Activated CD4-positive, alpha-beta memory T cell treated with anti-CD3 and anti-CD28 coated beads for 36 hours (primary cell): Measurements from ENCODE around the gene C16orf74. TPM values are rescaled to one million over a fixed set of nuclear protein-coding genes. Genes with fewer than 3 reads are reported as not detected.

Experiments
- CTCF ChIA-PET: fragments of 350-600 bp; sonication (Branson Sonifier 250); formaldehyde crosslinking; loops from one replicate; lab custom pipeline; 2021; ENCODE audit warnings: antibody characterized with exemption, inconsistent platforms; lab: Charles Lee
- POLR2A ChIA-PET: fragments of 350-600 bp; sonication (Branson Sonifier 250); formaldehyde crosslinking; loops from one replicate; lab custom pipeline; 2021; ENCODE audit warnings: antibody characterized with exemption; lab: Charles Lee
- DNase-seq: peaks from one replicate; pipeline ENCODE4 v3.0.0-alpha.2; 2020
- H3K27ac Mint-ChIP-seq: one replicate; pipeline ENCODE4 v1.8.0; 2021; ENCODE audit warnings: mixed read lengths
- H3K27me3 Mint-ChIP-seq: one replicate; pipeline ENCODE4 v1.8.0; 2021; ENCODE audit warnings: mixed read lengths
- H3K36me3 Mint-ChIP-seq: one replicate; pipeline ENCODE4 v1.8.0; 2021; ENCODE audit warnings: mixed read lengths
- H3K4me1 Mint-ChIP-seq: one replicate; pipeline ENCODE4 v1.8.0; 2021; ENCODE audit warnings: low read depth, mixed read lengths
- H3K4me3 Mint-ChIP-seq: one replicate; pipeline ENCODE4 v1.8.0; 2021; ENCODE audit warnings: mild to moderate bottlenecking, mixed read lengths
- H3K9me3 Mint-ChIP-seq: one replicate; pipeline ENCODE4 v1.8.0; 2021; ENCODE audit warnings: mixed read lengths
- intact Hi-C: fragments of 100-400 bp; cut with micrococcal nuclease; formaldehyde crosslinking; loops from one replicate; pipeline ENCODE4 v1.15.1; 2023
- total RNA-seq, 2 experiments: library from RNA; stranded (reverse); gene quantifications; one replicate each; pipeline ENCODE4 v1.2.3, GENCODE V29; 2021

C16orf74 gene
- total RNA-seq, 2 experiments from 2014 or later, result not detected

DNA sequence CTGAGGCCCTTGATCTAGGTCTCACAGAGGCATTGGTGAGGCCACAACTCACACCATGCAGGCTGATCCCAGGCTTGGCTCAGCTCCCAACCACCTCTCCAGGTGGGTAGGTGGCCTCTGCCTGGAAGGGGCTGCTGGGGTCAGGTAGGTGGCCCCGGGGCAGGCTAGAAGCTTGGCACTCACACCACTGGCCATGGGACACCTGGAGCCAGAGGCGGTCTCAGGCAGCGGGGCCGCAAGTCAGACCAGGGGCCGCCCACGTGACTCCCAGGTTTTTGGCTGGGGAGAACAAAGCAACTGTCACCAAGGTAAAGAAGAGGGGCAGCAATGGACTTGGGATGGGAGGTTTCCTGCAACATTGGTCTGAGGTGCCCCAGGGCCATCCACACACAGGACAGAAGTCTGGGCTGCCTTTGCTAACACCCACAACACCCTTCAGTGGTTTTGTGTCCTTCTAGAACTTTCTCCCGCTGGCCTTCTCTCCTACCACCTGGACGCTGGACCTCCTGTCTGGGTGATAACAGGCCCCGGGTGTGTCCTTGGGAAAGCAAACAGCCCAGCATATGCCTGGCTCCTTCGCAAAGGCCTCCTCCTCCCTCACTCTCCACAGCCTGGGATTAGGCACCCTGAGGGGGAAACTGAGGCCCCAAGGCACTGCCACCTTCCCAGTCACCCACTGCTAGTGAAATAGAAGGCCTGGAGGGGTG lies 16.4 kb downstream of the C16orf74 start:
- intact Hi-C loops, result no loop called here

GRCh38 chr16:85733839-85734170 lies 17.1 kb downstream of the C16orf74 start:
- no peak for DNase-seq
- no peak overlapping the region for H3K27ac Mint-ChIP-seq
- no peaks in the 10 kb centered on the region for H3K27me3 Mint-ChIP-seq
- H3K36me3 Mint-ChIP-seq, result no peaks in the 10 kb centered on the region
- intact Hi-C loops, result no loop called here
- CTCF ChIA-PET, result no interaction called here
- H3K4me3 Mint-ChIP-seq, result no peak overlapping the region
- peaks cover 15% of the 10 kb centered on the region for H3K4me1 Mint-ChIP-seq
- POLR2A ChIA-PET, result no interaction called here
- H3K9me3 Mint-ChIP-seq, result no peaks in the 10 kb centered on the region

More for the DNA sequence above, 16.4 kb downstream of the C16orf74 start:
- Mint-ChIP-seq H3K9me3 (no peaks in the 10 kb centered on the region), H3K36me3 (no peaks in the 10 kb centered on the region), H3K4me3 (no peak overlapping the region), H3K4me1 (peaks cover 15% of the 10 kb centered on the region), H3K27me3 (no peaks in the 10 kb centered on the region), H3K27ac (no peak overlapping the region)
- no peak for DNase-seq
- POLR2A ChIA-PET, result no interaction called here
- CTCF ChIA-PET, result no interaction called here

GRCh38 chr16:85733155-85733838 lies 17.6 kb downstream of the C16orf74 start:
- Mint-ChIP-seq H3K27ac (no peak overlapping the region), H3K36me3 (no peaks in the 10 kb centered on the region), H3K4me3 (no peak overlapping the region), H3K4me1 (peaks cover 15% of the 10 kb centered on the region), H3K27me3 (no peaks in the 10 kb centered on the region), H3K9me3 (no peaks in the 10 kb centered on the region)
- intact Hi-C loops, result no loop called here
- POLR2A ChIA-PET, result no interaction called here
- CTCF ChIA-PET, result no interaction called here
- DNase-seq, result no peak

DNA sequence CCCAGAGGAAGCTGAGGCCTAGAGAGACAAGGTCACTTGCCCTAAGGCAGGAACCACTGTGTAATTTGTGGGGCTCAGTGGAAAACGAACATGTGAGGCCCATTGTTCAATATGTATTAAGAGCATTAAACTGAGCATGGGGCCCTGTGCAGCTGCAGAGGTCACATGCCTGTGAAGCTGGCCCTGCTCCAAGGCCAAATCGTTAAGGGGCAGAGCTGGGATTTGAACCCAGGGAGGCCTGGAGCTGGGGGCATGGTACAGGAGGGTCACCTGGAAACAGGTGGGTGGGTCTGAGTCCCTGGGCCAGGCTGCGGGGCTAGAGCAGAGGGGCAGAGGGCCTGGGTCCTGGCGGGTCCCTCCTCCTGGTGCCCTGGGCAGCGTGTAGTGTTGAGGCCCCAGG lies 19.7 kb downstream of the C16orf74 start:
- POLR2A ChIA-PET, result no interaction called here
- no peak for DNase-seq
- Mint-ChIP-seq H3K4me1 (peaks cover 13% of the 10 kb centered on the region), H3K9me3 (no peaks in the 10 kb centered on the region), H3K36me3 (no peaks in the 10 kb centered on the region), H3K4me3 (no peak overlapping the region), H3K27ac (no peak overlapping the region), H3K27me3 (no peaks in the 10 kb centered on the region)
- intact Hi-C loops, result no loop called here
- CTCF ChIA-PET, result interaction anchor here (0.9 kb wide), 1 partner anchor 115 kb away, joined by 3 read pairs; no protein-coding TSS in a partner anchor

DNA sequence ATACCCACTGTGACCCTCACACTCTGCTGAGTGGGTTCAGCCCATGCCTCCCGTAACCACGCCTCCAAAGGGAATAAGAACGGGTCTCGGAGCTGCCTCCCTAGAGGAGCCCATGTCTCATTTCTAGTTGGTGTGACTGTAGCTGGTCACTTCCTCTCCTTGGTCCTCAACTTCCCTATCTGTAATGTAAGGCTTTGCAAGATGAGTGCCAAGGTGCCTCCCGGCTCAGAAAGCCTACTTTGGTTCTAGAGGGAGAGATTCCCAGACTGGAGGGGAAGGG lies 20.8 kb downstream of the C16orf74 start:
- DNase-seq, result no peak
- H3K27ac Mint-ChIP-seq, result no peak overlapping the region
- intact Hi-C loops, result no loop called here
- H3K4me1 Mint-ChIP-seq, result peaks cover 3% of the 10 kb centered on the region
- H3K4me3 Mint-ChIP-seq, result no peak overlapping the region
- H3K36me3 Mint-ChIP-seq, result no peaks in the 10 kb centered on the region
- H3K27me3 Mint-ChIP-seq, result no peaks in the 10 kb centered on the region
- CTCF ChIA-PET, result no interaction called here
- POLR2A ChIA-PET, result no interaction called here
- no peaks in the 10 kb centered on the region for H3K9me3 Mint-ChIP-seq

DNA sequence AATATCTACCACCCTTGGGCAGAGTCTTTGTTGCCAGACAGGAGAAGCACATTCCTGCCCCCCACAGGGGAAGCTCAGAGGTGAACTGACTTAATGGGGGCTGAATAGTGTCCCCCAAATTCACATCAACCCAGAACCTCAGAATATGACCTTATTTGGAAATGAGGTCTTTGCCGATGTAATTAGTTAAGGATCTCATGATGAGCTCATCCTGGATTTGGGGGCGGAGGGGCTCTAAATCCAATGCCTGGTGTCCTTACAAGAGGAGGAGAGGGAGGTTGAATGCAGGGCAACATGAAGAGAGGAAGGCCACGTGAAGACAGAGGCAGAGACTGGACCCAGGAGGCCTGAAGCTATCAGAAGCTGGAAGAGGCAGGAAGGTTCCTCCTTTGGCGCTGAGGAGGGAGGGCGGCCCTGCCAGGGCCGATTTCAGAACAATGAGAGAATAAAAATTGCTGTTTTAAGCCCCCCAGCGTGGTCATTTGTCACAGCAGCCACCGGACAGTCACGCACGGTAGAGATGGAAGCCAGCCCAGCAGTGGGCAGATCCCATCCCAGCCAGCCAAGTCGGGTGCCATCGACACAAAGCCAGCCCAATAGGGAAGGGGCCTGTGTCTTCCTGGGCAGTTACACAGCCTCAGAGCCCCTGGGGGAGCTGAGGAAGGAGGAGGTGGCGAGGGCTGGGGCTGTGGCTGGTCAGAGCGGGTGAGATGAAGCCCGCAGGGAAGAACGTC lies 21.3 kb downstream of the C16orf74 start:
- DNase-seq, result no peak
- H3K36me3 Mint-ChIP-seq, result no peaks in the 10 kb centered on the region
- no peak overlapping the region for H3K4me3 Mint-ChIP-seq
- CTCF ChIA-PET, result interaction anchor here (0.8 kb wide), 1 partner anchor 12 kb away, joined by 3 read pairs; no protein-coding TSS in a partner anchor
- no peaks in the 10 kb centered on the region for H3K9me3 Mint-ChIP-seq
- POLR2A ChIA-PET, result no interaction called here
- intact Hi-C loops, result no loop called here
- H3K27ac Mint-ChIP-seq, result no peak overlapping the region
- H3K4me1 Mint-ChIP-seq, result no peaks in the 10 kb centered on the region
- H3K27me3 Mint-ChIP-seq, result no peaks in the 10 kb centered on the region

- Mint-ChIP-seq H3K27ac (no peak overlapping the region), H3K4me3 (no peak overlapping the region), H3K27me3 (no peaks in the 10 kb centered on the region), H3K36me3 (no peaks in the 10 kb centered on the region), H3K4me1 (no peaks in the 10 kb centered on the region), H3K9me3 (no peaks in the 10 kb centered on the region)
- POLR2A ChIA-PET, result no interaction called here
- CTCF ChIA-PET, result no interaction called here
- intact Hi-C loops, result no loop called here
- no peak for DNase-seq
These were observed 22.0 kb downstream of the C16orf74 start for GRCh38 chr16:85728879-85729278.

GRCh38 chr16:85724936-85725335 lies 26.0 kb downstream of the C16orf74 start:
- no peaks in the 10 kb centered on the region for H3K9me3 Mint-ChIP-seq
- H3K27ac Mint-ChIP-seq, result no peak overlapping the region
- H3K4me3 Mint-ChIP-seq, result no peak overlapping the region
- H3K36me3 Mint-ChIP-seq, result no peaks in the 10 kb centered on the region
- POLR2A ChIA-PET, result no interaction called here
- H3K4me1 Mint-ChIP-seq, result no peaks in the 10 kb centered on the region
- no peak for DNase-seq
- CTCF ChIA-PET, result no interaction called here
- intact Hi-C loops, result no loop called here
- H3K27me3 Mint-ChIP-seq, result no peaks in the 10 kb centered on the region

DNA sequence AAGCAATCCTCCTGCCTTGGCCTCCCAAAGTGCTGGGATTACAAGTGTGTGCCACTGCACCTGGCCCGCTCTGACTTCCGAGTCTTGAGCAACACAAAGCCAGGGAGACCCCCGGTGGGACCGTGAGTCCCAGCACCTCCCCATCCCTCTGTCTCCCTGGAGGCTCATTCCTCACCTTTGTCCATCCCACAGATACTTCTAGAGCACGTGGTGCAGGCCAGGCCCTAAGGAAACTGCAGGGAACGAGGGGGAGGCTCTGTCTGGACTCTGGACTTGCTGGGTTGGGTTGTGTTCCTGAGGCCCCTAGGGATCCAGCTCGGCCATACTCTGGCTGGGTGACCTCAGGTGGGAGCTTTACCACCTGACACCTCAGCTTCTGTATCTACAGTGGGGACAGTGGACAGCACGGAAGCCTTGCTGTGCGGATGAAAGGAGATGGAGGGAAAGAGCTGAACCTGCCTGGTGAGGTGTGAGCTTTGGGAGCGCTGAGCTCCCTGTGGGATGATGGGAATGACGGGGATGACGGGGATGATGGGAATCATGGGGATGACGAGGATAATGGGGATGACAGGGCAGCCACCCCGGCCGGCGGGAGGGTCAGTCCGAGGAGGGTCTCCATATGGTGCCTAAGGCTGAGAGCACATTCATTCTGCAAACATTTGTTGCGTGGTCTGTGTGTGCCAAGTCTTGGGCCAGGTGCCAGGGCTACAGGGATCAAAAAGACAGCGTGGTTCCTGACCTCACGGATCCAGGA lies 26.6 kb downstream of the C16orf74 start:
- CTCF ChIA-PET, result no interaction called here
- no peak for DNase-seq
- POLR2A ChIA-PET, result no interaction called here

DNA sequence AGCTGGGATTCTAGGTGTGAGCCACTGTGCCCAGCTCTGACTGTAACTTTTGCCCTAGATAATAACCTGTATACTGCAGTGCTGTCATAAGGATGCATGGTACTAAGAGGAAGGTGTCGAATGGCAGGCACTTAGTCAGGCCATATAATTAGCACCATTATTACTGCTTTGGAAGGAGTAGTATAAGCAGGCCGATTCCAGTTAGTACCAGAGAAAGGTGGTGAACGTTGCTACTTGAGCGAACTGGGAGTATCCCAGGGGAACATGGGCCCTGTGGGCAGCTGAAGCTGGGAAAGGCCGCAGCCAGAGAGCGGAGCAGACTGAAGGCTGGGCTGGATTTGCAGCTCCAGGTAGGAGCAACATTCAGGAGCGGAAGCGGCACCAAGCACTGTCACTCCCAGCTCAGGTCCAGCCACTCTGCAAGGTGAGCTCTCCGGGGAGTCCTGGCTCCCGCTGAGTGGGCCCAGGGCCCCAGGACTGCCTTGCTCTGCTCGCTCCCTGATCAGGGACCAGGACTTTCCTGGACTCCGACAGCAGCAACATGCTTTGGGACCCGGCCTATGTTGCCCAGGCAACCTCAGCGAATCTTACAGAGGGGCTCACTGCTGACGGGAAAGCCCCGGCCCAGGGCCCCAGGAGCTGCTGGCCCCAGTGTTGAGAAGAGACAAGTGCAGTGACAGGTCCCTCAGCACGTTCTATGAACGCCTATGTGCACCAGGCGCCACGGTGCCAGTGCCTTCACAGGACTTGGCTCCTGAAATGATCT lies 28.6 kb downstream of the C16orf74 start:
- Mint-ChIP-seq H3K4me3 (no peak overlapping the region), H3K9me3 (no peaks in the 10 kb centered on the region), H3K27ac (no peak overlapping the region), H3K36me3 (no peaks in the 10 kb centered on the region), H3K4me1 (no peaks in the 10 kb centered on the region), H3K27me3 (peaks cover 2% of the 10 kb centered on the region)
- ChIA-PET CTCF (interaction anchor here (0.8 kb wide), 1 partner anchor 106 kb away, joined by 3 read pairs; no protein-coding TSS in a partner anchor), POLR2A (interaction anchor here (0.6 kb wide), 1 partner anchor 103 kb away, joined by 4 read pairs; no protein-coding TSS in a partner anchor)
- DNase-seq, result no peak
- intact Hi-C loops, result no loop called here

More for the DNA sequence above, 26.6 kb downstream of the C16orf74 start:
- no peak overlapping the region for H3K4me3 Mint-ChIP-seq
- no peaks in the 10 kb centered on the region for H3K27me3 Mint-ChIP-seq
- intact Hi-C loops, result no loop called here
- no peak overlapping the region for H3K27ac Mint-ChIP-seq
- H3K9me3 Mint-ChIP-seq, result no peaks in the 10 kb centered on the region
- H3K36me3 Mint-ChIP-seq, result no peaks in the 10 kb centered on the region
- H3K4me1 Mint-ChIP-seq, result no peaks in the 10 kb centered on the region

DNA sequence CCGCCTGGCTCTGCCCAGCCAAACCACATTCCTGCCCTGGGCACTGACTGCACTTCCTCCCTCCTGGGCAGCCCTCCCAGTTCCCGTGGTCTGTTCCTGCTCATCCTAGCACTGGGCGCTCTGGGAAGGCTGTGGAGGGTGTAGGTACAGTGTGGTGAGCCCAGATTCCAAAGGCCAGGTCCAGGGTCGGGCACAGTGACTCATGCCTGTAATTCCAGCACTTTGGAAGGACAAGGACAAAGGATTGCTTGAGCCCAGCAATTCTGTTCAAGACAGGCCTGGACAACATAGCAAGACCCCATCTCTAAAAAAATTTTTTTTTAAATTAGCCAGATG lies 30.6 kb downstream of the C16orf74 start:
- no peak overlapping the region for H3K27ac Mint-ChIP-seq
- intact Hi-C loops, result no loop called here
- ChIA-PET POLR2A (no interaction called here), CTCF (interaction anchor here (0.7 to 7.1 kb wide), 7 partner anchors 9 to 802 kb away, joined by 3 to 74 read pairs (median 4); no protein-coding TSS in a partner anchor)
- no peak overlapping the region for H3K4me3 Mint-ChIP-seq
- DNase-seq, result no peak
- H3K36me3 Mint-ChIP-seq, result no peaks in the 10 kb centered on the region
- H3K27me3 Mint-ChIP-seq, result peaks cover 7% of the 10 kb centered on the region
- H3K4me1 Mint-ChIP-seq, result peaks cover 3% of the 10 kb centered on the region
- no peaks in the 10 kb centered on the region for H3K9me3 Mint-ChIP-seq
